ENCODE data around the gene CEACAM18. TPM values are rescaled to one million over a fixed set of nuclear protein-coding genes. Genes with fewer than 3 reads are reported as not detected.

Gene CEACAM18
- total and polyA plus RNA-seq, 2 of the 4 experiments (the other 2 are of a cell fraction): not detected

GRCh38 chr19:51508059-51508733 lies 29.9 kb downstream of the CEACAM18 start:
- no peak overlapping the region for H4K91ac ChIP-seq (ENCODE audit: insufficient read depth, low read depth, low read length)
- no peak overlapping the region for H2AK9ac ChIP-seq (replicated peaks; ENCODE audit: low read depth, low read length, poor library complexity)
- H2BK5ac ChIP-seq (ENCODE audit: low read depth, low read length, poor library complexity, severe bottlenecking): no peak overlapping the region
- H3K14ac ChIP-seq (replicated peaks; ENCODE audit: low read depth, low read length): no peak overlapping the region
- BruUV-seq (replicated peaks): no TSS peak
- no peaks in the 10 kb centered on the region for H3K9me1 ChIP-seq (ENCODE audit: insufficient read depth, low read length)
- no peaks in the 10 kb centered on the region for H4K20me1 ChIP-seq (ENCODE audit: insufficient read depth, low read length)
- intact Hi-C loops (cut with micrococcal nuclease): no loop called here
- H3K23ac ChIP-seq (ENCODE audit: low read depth, low read length): no peak overlapping the region
- no peak overlapping the region for H3K9ac ChIP-seq (ENCODE audit: low read depth, low read length)
- DNase-seq (no peak), ATAC-seq (ENCODE audit: low read depth) (no peak)
- H4K5ac ChIP-seq (ENCODE audit: low read depth, low read length): no peak overlapping the region
- H3K27me3 ChIP-seq (ENCODE audit: control insufficient read depth, insufficient read depth, low read length): no peaks in the 10 kb centered on the region
- no peaks in the 10 kb centered on the region; the same call in 1 of the 2 replicates for H3K9me3 ChIP-seq (ENCODE audit: control insufficient read depth, insufficient read depth, low read length)
- ChIA-PET POLR2A (ENCODE audit: unreplicated experiment) (no interaction called here), CTCF (no interaction called here)
- no peak overlapping the region for H2BK15ac ChIP-seq (ENCODE audit: low read depth, low read length)
- WGBS, 2 experiments (ENCODE audit: extremely low coverage in 2 of 2, insufficient read length in 1 of 2): no CpG with 5 or more reads among the region's 3 CpGs
- dilution Hi-C loops (cut with HindIII; ENCODE audit: low sequenced_read_pairs, unreplicated experiment): no loop called here
- no peak overlapping the region for H2BK20ac ChIP-seq (ENCODE audit: low read depth, low read length)
- H3K56ac ChIP-seq (ENCODE audit: extremely low read depth, insufficient read depth, low read length): no peak overlapping the region
- H3K4me3 ChIP-seq (ENCODE audit: insufficient read depth, low read depth, low read length): no peak overlapping the region
- no peak overlapping the region for H3K4me2 ChIP-seq (ENCODE audit: low read depth, low read length)
- in situ Hi-C loops (cut with MboI; ENCODE audit: low sequenced_read_pairs): no loop called here
- no peak overlapping the region for H3K18ac ChIP-seq (ENCODE audit: low read depth, low read length)
- H2AK5ac ChIP-seq (ENCODE audit: low read depth, low read length): no peak overlapping the region
- H3K79me1 ChIP-seq (ENCODE audit: low read depth in 1 of 2, low read length in 2 of 2): no peaks in the 10 kb centered on the region
- no peak overlapping the region for H4K8ac ChIP-seq (ENCODE audit: low read depth in 2 of 2, low read length in 2 of 2)
- no peaks in the 10 kb centered on the region for H3K36me3 ChIP-seq (ENCODE audit: control insufficient read depth, insufficient read depth, low read length)
- no peak overlapping the region for H2AFZ ChIP-seq (replicated peaks; ENCODE audit: low read length, poor library complexity)
- no peaks in the 10 kb centered on the region for H3K4me1 ChIP-seq (ENCODE audit: control insufficient read depth, insufficient read depth, low read length)
- no peak overlapping the region for H2BK120ac ChIP-seq (ENCODE audit: low read depth, low read length)
- no peak overlapping the region for H3K27ac ChIP-seq (ENCODE audit: insufficient read depth, low read length)
- no peak for TF ChIP-seq BHLHE40 (IDR thresholded peaks at IDR 0.05; ENCODE audit: low read depth, low read length)
- no peak for TF ChIP-seq FOS (IDR thresholded peaks at IDR 0.05; ENCODE audit: low read depth, low read length)
- no peak for TF ChIP-seq NFE2L2 (IDR thresholded peaks at IDR 0.05; ENCODE audit: low read depth, low read length)
- TF ChIP-seq USF2 (IDR thresholded peaks at IDR 0.05; ENCODE audit: low read depth, low read length): no peak
- TF ChIP-seq CTCF (conservative IDR thresholded peaks at IDR 0.05; ENCODE audit: low read depth, low read length): no peak
- TF ChIP-seq RAD21 (IDR thresholded peaks at IDR 0.05; ENCODE audit: low read length): no peak
- no peak for TF ChIP-seq MAZ (IDR thresholded peaks at IDR 0.05; ENCODE audit: borderline replicate concordance, low read depth, low read length)
- TF ChIP-seq MAFK (IDR thresholded peaks at IDR 0.05; ENCODE audit: low read depth, low read length): no peak
- TF ChIP-seq MXI1 (IDR thresholded peaks at IDR 0.05; ENCODE audit: borderline replicate concordance, low read depth, low read length): no peak
- no peak for TF ChIP-seq ELK1 (IDR thresholded peaks at IDR 0.05; ENCODE audit: borderline replicate concordance, low read depth, low read length)
- no peak for TF ChIP-seq SMC3 (IDR thresholded peaks at IDR 0.05; ENCODE audit: low read depth, low read length)
- TF ChIP-seq CEBPB (IDR thresholded peaks at IDR 0.05; ENCODE audit: low read depth, low read length): no peak
- no peak for TF ChIP-seq RFX5 (IDR thresholded peaks at IDR 0.05; ENCODE audit: low read depth, low read length)
- no peak for TF ChIP-seq CHD1 (IDR thresholded peaks at IDR 0.05; ENCODE audit: low read depth, low read length)
- no peak for TF ChIP-seq POLR2A (IDR thresholded peaks at IDR 0.05; ENCODE audit: low read depth, low read length)
- TF ChIP-seq RCOR1 (IDR thresholded peaks at IDR 0.05; ENCODE audit: insufficient replicate concordance, low read length): no peak
- H3K4ac ChIP-seq (ENCODE audit: low read depth, low read length): no peak overlapping the region

All from IMR-90 (cell line).